Rectal smooth muscle tissue (tissue), 1 donor: ENCODE measurements around the gene KLF2.

Experiments used
- H3K27ac ChIP-seq: one replicate; pipeline ENCODE4 v1.7.0; 2013; ENCODE audit warnings: low read depth, low read length, inconsistent platforms
- H3K27me3 ChIP-seq: one replicate; pipeline ENCODE4 v1.7.0; 2013; ENCODE audit warnings: low read length; ENCODE audit not compliant: control insufficient read depth, insufficient read depth
- H3K36me3 ChIP-seq: one replicate; pipeline ENCODE4 v1.7.0; 2013; ENCODE audit warnings: low read length; ENCODE audit not compliant: control insufficient read depth, insufficient read depth
- H3K4me1 ChIP-seq: one replicate; pipeline ENCODE4 v1.7.0; 2013; ENCODE audit warnings: low read length; ENCODE audit not compliant: control insufficient read depth, insufficient read depth
- H3K4me3 ChIP-seq: one replicate; pipeline ENCODE4 v1.7.0; 2013; ENCODE audit warnings: low read length
- H3K9ac ChIP-seq: one replicate; pipeline ENCODE4 v1.7.0; 2013; ENCODE audit warnings: low read length

The KLF2 gene

GRCh38 chr19:16316506-16316882 is 8.1 kb upstream of the KLF2 start:
- Histone ChIP-seq H3K36me3 (no peaks in the 10 kb centered on the region), H3K27me3 (no peaks in the 10 kb centered on the region), H3K4me3 (peak overlapping the region; percentile 19), H3K27ac (peak overlapping the region; percentile 76), H3K9ac (no peak overlapping the region), H3K4me1 (peaks cover 4% of the 10 kb centered on the region)

DNA sequence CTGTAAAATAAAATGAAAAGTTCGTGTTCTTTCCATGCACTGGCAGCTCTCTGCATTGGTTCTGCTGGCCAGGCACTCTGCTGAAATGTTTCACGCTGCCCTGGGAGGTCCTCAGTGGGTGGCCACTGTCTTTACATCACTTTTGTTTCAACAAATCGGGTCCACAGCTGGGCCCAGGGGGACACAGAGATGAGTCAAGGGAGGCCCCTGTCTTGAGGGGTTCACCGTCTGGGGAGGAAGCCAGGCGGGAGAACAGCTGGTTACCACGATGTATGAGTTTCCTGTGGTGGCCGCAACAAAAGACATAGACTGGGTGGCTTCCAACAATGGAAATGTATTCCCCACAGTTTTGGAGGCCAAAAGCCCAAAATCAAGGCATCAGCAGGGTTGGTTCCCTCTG is 5.1 kb upstream of the KLF2 start:
- Histone ChIP-seq H3K36me3 (no peaks in the 10 kb centered on the region), H3K9ac (no peak overlapping the region), H3K4me1 (peaks cover 6% of the 10 kb centered on the region), H3K4me3 (no peak overlapping the region), H3K27ac (no peak overlapping the region), H3K27me3 (peaks cover 1% of the 10 kb centered on the region)

GRCh38 chr19:16320987-16321386 is 3.6 kb upstream of the KLF2 start:
- Histone ChIP-seq H3K4me3 (no peak overlapping the region), H3K27ac (no peak overlapping the region), H3K4me1 (peaks cover 6% of the 10 kb centered on the region), H3K36me3 (peaks cover 3% of the 10 kb centered on the region), H3K27me3 (peaks cover 1% of the 10 kb centered on the region), H3K9ac (no peak overlapping the region)

DNA sequence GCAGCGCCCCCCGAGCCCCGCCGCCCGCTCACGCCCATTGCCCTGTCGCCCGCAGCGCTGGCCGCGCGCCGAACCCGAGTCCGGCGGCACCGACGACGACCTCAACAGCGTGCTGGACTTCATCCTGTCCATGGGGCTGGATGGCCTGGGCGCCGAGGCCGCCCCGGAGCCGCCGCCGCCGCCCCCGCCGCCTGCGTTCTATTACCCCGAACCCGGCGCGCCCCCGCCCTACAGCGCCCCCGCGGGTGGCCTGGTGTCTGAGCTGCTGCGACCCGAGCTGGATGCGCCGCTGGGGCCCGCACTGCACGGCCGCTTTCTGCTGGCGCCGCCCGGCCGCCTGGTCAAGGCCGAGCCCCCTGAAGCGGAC is 518 bp downstream of the KLF2 start:
- Histone ChIP-seq H3K4me1 (peaks cover 5% of the 10 kb centered on the region), H3K9ac (peak overlapping the region; percentile 52), H3K27ac (peak overlapping the region; percentile 98), H3K4me3 (peak overlapping the region; percentile 79), H3K36me3 (peaks cover 8% of the 10 kb centered on the region), H3K27me3 (peaks cover 7% of the 10 kb centered on the region)

GRCh38 chr19:16325641-16326400 is 1.2 kb downstream of the KLF2 start:
- Histone ChIP-seq H3K9ac (peak overlapping the region; percentile 75), H3K27ac (peak overlapping the region; percentile 92), H3K36me3 (peaks cover 8% of the 10 kb centered on the region), H3K27me3 (peaks cover 7% of the 10 kb centered on the region), H3K4me1 (peaks cover 5% of the 10 kb centered on the region), H3K4me3 (peak overlapping the region; percentile 82)

- Histone ChIP-seq H3K27me3 (peaks cover 7% of the 10 kb centered on the region), H3K4me1 (peaks cover 5% of the 10 kb centered on the region), H3K4me3 (peak overlapping the region; percentile 82), H3K36me3 (peaks cover 8% of the 10 kb centered on the region), H3K9ac (peak overlapping the region; percentile 75), H3K27ac (peak overlapping the region; percentile 92)
Observed at GRCh38 chr19:16326401-16327168, 2.0 kb downstream of the KLF2 start.

- Histone ChIP-seq H3K4me1 (peaks cover 5% of the 10 kb centered on the region), H3K36me3 (peaks cover 8% of the 10 kb centered on the region), H3K27me3 (peaks cover 7% of the 10 kb centered on the region), H3K27ac (peak overlapping the region; percentile 92), H3K4me3 (peak overlapping the region; percentile 82), H3K9ac (no peak overlapping the region)
Observed at GRCh38 chr19:16327169-16327475, 2.5 kb downstream of the KLF2 start.

DNA sequence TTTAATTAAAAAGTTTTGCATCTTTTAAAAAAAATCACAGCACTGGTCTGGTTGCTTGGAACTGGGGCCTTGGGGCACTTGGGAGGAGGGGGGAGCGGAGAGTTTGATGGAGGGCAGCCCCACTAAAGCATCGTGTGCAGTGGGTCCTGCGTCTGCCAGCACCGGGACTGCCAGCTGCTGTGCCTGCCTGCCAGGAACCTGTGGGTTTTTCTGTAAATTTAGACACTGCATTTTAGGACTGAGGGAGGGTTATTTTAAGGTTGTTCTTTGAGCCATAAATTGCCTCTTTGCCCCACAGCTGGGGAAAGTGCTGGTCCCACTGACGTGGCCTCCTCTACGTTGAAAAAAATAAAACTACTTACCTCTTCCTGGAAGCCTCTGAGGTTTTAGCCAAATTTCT is 2.9 kb downstream of the KLF2 start:
- H3K4me3 ChIP-seq: peak overlapping the region; percentile 82

DNA sequence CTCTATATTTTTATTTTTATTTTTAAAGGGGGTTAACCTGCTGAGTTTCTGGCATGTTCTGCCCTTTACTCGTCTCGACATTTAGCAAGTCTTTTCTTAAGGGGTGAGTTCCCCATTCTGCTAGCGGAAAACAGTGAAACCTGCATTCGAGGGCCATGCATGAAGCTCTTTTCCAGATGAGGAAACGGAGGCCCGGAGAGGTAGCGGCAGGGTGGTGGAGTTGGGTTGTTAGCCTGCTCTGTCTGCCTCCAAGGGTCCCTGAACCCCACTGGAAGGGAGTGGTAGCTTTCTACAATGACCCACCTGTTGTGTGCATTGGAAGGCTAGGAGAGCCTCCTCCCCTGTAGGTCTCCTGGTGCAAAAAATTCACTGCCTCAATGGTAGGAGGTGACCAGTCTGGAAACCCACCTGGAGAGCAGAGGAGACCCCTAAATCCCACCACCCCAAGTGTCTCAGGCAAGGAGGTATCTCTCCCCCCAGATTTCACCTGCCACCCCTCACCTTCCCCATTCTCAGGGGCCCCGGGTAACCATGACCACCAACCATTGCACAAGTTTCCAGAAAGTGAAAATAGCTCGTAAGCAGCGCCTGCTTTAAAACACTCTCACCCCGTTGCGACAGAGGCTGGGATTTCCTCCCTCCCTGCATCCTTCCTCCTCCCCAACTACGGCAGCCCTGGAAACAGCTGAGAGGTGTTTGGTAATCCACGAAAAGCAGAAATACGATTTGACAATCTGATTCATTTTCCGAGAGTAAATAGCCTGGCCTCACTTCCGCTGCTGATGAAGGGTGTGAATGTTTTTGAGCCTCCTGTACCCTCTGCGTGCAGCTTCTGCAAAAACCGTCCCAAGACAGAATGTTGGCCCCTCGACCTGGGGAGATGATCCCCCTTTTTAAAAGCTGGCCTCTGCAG is 3.5 kb downstream of the KLF2 start:
- Histone ChIP-seq H3K27me3 (peaks cover 6% of the 10 kb centered on the region), H3K9ac (no peak overlapping the region), H3K36me3 (peaks cover 8% of the 10 kb centered on the region), H3K4me1 (peaks cover 5% of the 10 kb centered on the region), H3K4me3 (peak overlapping the region; percentile 82), H3K27ac (peak overlapping the region; percentile 61)

More for the DNA sequence above, 2.9 kb downstream of the KLF2 start:
- peaks cover 8% of the 10 kb centered on the region for H3K36me3 ChIP-seq
- peaks cover 7% of the 10 kb centered on the region for H3K27me3 ChIP-seq
- peak overlapping the region; percentile 92 for H3K27ac ChIP-seq
- no peak overlapping the region for H3K9ac ChIP-seq
- peaks cover 5% of the 10 kb centered on the region for H3K4me1 ChIP-seq

DNA sequence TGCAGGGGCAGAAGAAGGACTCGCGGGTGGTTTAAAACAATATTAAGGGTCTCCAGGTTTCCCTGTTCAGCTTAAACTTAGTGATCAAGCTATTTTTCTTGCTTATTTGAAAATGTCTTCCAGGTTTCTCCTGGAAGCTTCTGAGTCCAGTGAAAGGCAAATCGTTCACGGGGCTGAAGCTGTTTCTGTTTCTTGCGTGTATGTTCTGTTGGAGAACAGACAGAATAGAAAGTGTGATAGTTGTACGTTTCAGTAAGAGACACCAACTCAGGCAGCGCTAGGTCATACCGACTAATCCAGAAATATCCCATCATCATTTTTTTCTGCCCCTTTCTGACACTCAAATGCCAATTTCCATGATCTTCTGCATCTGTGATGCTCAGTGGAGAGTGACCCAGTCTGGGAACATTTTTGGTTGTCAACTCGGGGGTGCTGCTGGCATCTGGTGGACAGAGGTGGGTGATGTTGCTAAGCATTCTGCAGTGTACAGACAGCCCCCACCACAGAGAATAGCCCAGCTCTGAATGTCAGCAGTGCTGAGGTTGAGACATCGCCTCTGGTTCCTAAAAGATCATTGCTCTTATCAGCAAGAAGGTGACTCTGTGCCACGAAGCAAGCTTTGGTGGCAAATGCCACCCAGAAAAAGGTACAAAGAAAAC is 4.3 kb downstream of the KLF2 start:
- Histone ChIP-seq H3K4me1 (peaks cover 3% of the 10 kb centered on the region), H3K27ac (peak overlapping the region; percentile 61), H3K27me3 (peaks cover 6% of the 10 kb centered on the region), H3K4me3 (peak overlapping the region; percentile 82), H3K9ac (no peak overlapping the region), H3K36me3 (peaks cover 8% of the 10 kb centered on the region)

- Histone ChIP-seq H3K9ac (no peak overlapping the region), H3K4me3 (no peak overlapping the region), H3K27me3 (peaks cover 6% of the 10 kb centered on the region), H3K27ac (no peak overlapping the region), H3K4me1 (peaks cover 3% of the 10 kb centered on the region), H3K36me3 (peaks cover 8% of the 10 kb centered on the region)
Observed at GRCh38 chr19:16330368-16330801, 5.8 kb downstream of the KLF2 start.
